Liver (tissue), 9 donors: ENCODE data around the gene UGT1A5. TPM values are rescaled to one million over a fixed set of nuclear protein-coding genes. Genes with fewer than 3 reads are reported as not detected.

Experiments used
- DNase-seq: peaks from one replicate; pipeline ENCODE4 v3.0.0-alpha.2; 2017; ENCODE audit warnings: low spot score
- H3K27ac ChIP-seq, 2 donors: one replicate each; pipeline ENCODE4 v1.7.0; 2013; ENCODE audit warnings: inconsistent platforms in 2 of 2, low read length in 2 of 2, control low read depth in 1 of 2, low read depth in 1 of 2, mild to moderate bottlenecking in 1 of 2
- H3K27me3 ChIP-seq, 4 donors: one replicate each; pipeline versions ENCODE4 v1.6.1 to v1.7.0; 2013; ENCODE audit warnings: low read length in 3 of 4, inconsistent platforms in 1 of 4, mild to moderate bottlenecking in 1 of 4, moderate library complexity in 1 of 4; ENCODE audit not compliant: control insufficient read depth in 4 of 4, insufficient read depth in 4 of 4
- H3K36me3 ChIP-seq, 4 donors: one replicate each; pipeline versions ENCODE4 v1.6.1 to v1.7.0; 2013; ENCODE audit warnings: low read length in 3 of 4, mild to moderate bottlenecking in 3 of 4, low read depth in 1 of 4, moderate library complexity in 1 of 4; ENCODE audit not compliant: control insufficient read depth in 4 of 4, insufficient read depth in 3 of 4
- H3K4me1 ChIP-seq, 4 donors: one replicate each; pipeline versions ENCODE4 v1.6.1 to v1.7.0; 2013; ENCODE audit warnings: low read length in 3 of 4, mild to moderate bottlenecking in 3 of 4, moderate library complexity in 1 of 4; ENCODE audit not compliant: control insufficient read depth in 4 of 4, insufficient read depth in 4 of 4
- H3K4me3 ChIP-seq, 3 donors: one replicate each; pipeline versions ENCODE4 v1.6.1 to v1.7.0; 2013; ENCODE audit warnings: low read length in 3 of 3, control low read depth in 1 of 3, low read depth in 1 of 3, mild to moderate bottlenecking in 1 of 3
- H3K9ac ChIP-seq, 2 donors: one replicate each; pipeline ENCODE4 v1.7.0; 2013; ENCODE audit warnings: low read length in 2 of 2, mild to moderate bottlenecking in 2 of 2, moderate library complexity in 2 of 2, control low read depth in 1 of 2, low read depth in 1 of 2
- H3K9me3 ChIP-seq, 4 donors: one replicate each; pipeline versions ENCODE4 v1.6.1 to v1.7.0; 2013; ENCODE audit warnings: low read length in 3 of 4; ENCODE audit not compliant: control insufficient read depth in 4 of 4
- ATF3 ChIP-seq: IDR thresholded peaks from 2 replicates; pipeline ENCODE4 v1.6.1; 2016; ENCODE audit warnings: antibody characterized with exemption
- CTCF ChIP-seq: fragments of 150-350 bp; IDR thresholded peaks from 2 replicates; pipeline ENCODE4 v1.5.1; 2017; ENCODE audit warnings: improper control_type of control experiment, low read depth, low read length; ENCODE audit not compliant: missing input control
- EGR1 ChIP-seq, 2 donors: IDR thresholded peaks; 2 replicates each; pipeline ENCODE4 v1.6.1; 2016 to 2018; ENCODE audit warnings: antibody characterized with exemption in 2 of 2, low read depth in 2 of 2
- FOXA1 ChIP-seq: IDR thresholded peaks from 2 replicates; pipeline ENCODE4 v1.6.1; 2016; ENCODE audit warnings: antibody characterized with exemption
- FOXA2 ChIP-seq: IDR thresholded peaks from 2 replicates; pipeline ENCODE4 v1.6.1; 2016; ENCODE audit warnings: antibody characterized with exemption
- GABPA ChIP-seq, 2 donors: IDR thresholded peaks in 1 of 2; conservative IDR thresholded peaks in 1 of 2; 2 replicates each; pipeline ENCODE4 v1.6.1; 2016; ENCODE audit warnings: antibody characterized with exemption in 2 of 2, mild to moderate bottlenecking in 1 of 2, moderate library complexity in 1 of 2
- HNF4A ChIP-seq, 2 donors: conservative IDR thresholded peaks; 2 replicates each; pipeline ENCODE4 v1.6.1; 2016; ENCODE audit warnings: antibody characterized with exemption in 2 of 2, mild to moderate bottlenecking in 2 of 2
- HNF4G ChIP-seq: IDR thresholded peaks from 2 replicates; pipeline ENCODE4 v1.6.1; 2016; ENCODE audit warnings: antibody characterized with exemption
- JUND ChIP-seq, 2 donors: IDR thresholded peaks; 2 replicates each; pipeline ENCODE4 v1.6.1; 2016; ENCODE audit warnings: antibody characterized with exemption in 2 of 2
- MAX ChIP-seq: IDR thresholded peaks from 2 replicates; pipeline ENCODE4 v1.6.1; 2016; ENCODE audit warnings: antibody characterized with exemption
- NR2F2 ChIP-seq: IDR thresholded peaks from 2 replicates; pipeline ENCODE4 v1.6.1; 2016; ENCODE audit warnings: antibody characterized with exemption
- RAD21 ChIP-seq, 2 donors: IDR thresholded peaks; 2 replicates each; pipeline ENCODE4 v1.6.1; 2016; ENCODE audit warnings: antibody characterized with exemption in 2 of 2, mild to moderate bottlenecking in 2 of 2
- REST ChIP-seq: IDR thresholded peaks from 2 replicates; pipeline ENCODE4 v1.6.1; 2016; ENCODE audit warnings: antibody characterized with exemption, mild to moderate bottlenecking
- RXRA ChIP-seq, 2 donors: IDR thresholded peaks; 2 replicates each; pipeline ENCODE4 v1.6.1; 2017 to 2018; ENCODE audit warnings: antibody characterized with exemption in 2 of 2, mild to moderate bottlenecking in 1 of 2
- SP1 ChIP-seq: IDR thresholded peaks from 2 replicates; pipeline ENCODE4 v1.6.1; 2018; ENCODE audit warnings: antibody characterized with exemption, mild to moderate bottlenecking
- TAF1 ChIP-seq: conservative IDR thresholded peaks from 2 replicates; pipeline ENCODE4 v1.6.1; 2016; ENCODE audit warnings: antibody characterized with exemption, mild to moderate bottlenecking
- YY1 ChIP-seq: IDR thresholded peaks from 2 replicates; pipeline ENCODE4 v1.6.1; 2016; ENCODE audit warnings: antibody characterized with exemption, mild to moderate bottlenecking
- ZBTB33 ChIP-seq: IDR thresholded peaks from 2 replicates; pipeline ENCODE4 v1.6.1; 2016; ENCODE audit warnings: antibody characterized with exemption
- WGBS: extraction: QIAGEN DNeasy Blood & Tissue Kit; methylation state at CpG from one replicate; pipeline ENCODE4 v1.1.7; 2013; 5-methylcytosine and 5-hydroxymethylcytosine counted together
- polyA plus RNA-seq, 2 donors: library from polyadenylated mRNA; stranded (reverse) in 1 of 2; unstranded in 1 of 2; fragments of 200-250 nt in 1 of 2; fragments of >200 nt in 1 of 2; fragmentation: Nextera tagmentation in 1 of 2; extraction: Ambion mirVana in 1 of 2; gene quantifications; one replicate each; pipeline versions ENCODE4 v1.2.1 to v1.2.3, GENCODE V29; 2013 to 2015
- total RNA-seq, 2 donors: library from RNA; depleted of rRNA; stranded (reverse); fragments of >200 nt; gene quantifications; one replicate each; pipeline ENCODE4 v1.2.3, GENCODE V29; 2014
- donor health status: healthy.
- donor health status: healthy.
- donor health status: healthy.
- donor health status: healthy.
- donor health status: healthy.

The UGT1A5 gene
- total and polyA plus RNA-seq, 4 donors, result 0.14 to 1.8 (median 1.6) TPM; not detected in 1

- peaks cover 19 to 54% (median 32%) of the 10 kb centered on the region in 4 donors for H3K4me1 ChIP-seq
- no peak for DNase-seq
- H3K9me3 ChIP-seq, result no peaks in the 10 kb centered on the region
- no peaks in the 10 kb centered on the region for H3K27me3 ChIP-seq
- H3K36me3 ChIP-seq, result no peaks in the 10 kb centered on the region
- H3K9ac ChIP-seq, result no peak overlapping the region
- no peak for TF ChIP-seq RXRA (IDR thresholded peaks at IDR 0.05)
- TF ChIP-seq GABPA (IDR thresholded peaks at IDR 0.05 in 1 of 2, conservative IDR thresholded peaks at IDR 0.05 in 1 of 2), result no peak
- no peak for TF ChIP-seq REST
- TF ChIP-seq JUND (IDR thresholded peaks at IDR 0.05), result no peak
- no peak for TF ChIP-seq YY1
- TF ChIP-seq EGR1 (IDR thresholded peaks at IDR 0.05; ENCODE audit: low read depth in 2 of 2), result no peak
- TF ChIP-seq FOXA1, result no peak
- no peak for TF ChIP-seq CTCF
- no peak for TF ChIP-seq HNF4A (conservative IDR thresholded peaks at IDR 0.05)
- TF ChIP-seq NR2F2, result no peak
- TF ChIP-seq SP1, result no peak
- no peak for TF ChIP-seq ATF3
- TF ChIP-seq TAF1, result no peak
- no peak for TF ChIP-seq RAD21 (IDR thresholded peaks at IDR 0.05)
- no peak for TF ChIP-seq HNF4G
- WGBS, result 39% methylated on average over 3 of the region's 3 CpGs
- no peak overlapping the region for H3K4me3 ChIP-seq
- H3K27ac ChIP-seq, result no peak overlapping the region
Observed at GRCh38 chr2:233702238-233702637, 10.5 kb upstream of the UGT1A5 start.

- H3K9me3 ChIP-seq, result no peaks in the 10 kb centered on the region
- no peaks in the 10 kb centered on the region for H3K27me3 ChIP-seq
- H3K36me3 ChIP-seq, result no peaks in the 10 kb centered on the region
- H3K27ac ChIP-seq, result peak overlapping the region; percentile 80 to 87
- DNase-seq, result no peak
- no peak overlapping the region for H3K4me3 ChIP-seq
- WGBS, result 27% methylated on average over 4 of the region's 4 CpGs
- peak overlapping the region in 1 of 2 donors; percentile 16 for H3K9ac ChIP-seq
- H3K4me1 ChIP-seq, result peaks cover 18 to 34% (median 24%) of the 10 kb centered on the region in 4 donors
- TF ChIP-seq HNF4G (peak; percentile 56), MAX (peak; percentile 78), RXRA (IDR thresholded peaks at IDR 0.05) (peak; percentile 93 to 99), HNF4A (conservative IDR thresholded peaks at IDR 0.05) (peak; percentile 89 to 92), JUND (IDR thresholded peaks at IDR 0.05) (peak in 1 of 2 donors; percentile 64), RAD21 (IDR thresholded peaks at IDR 0.05) (peak; percentile 63 to 72), SP1 (peak; percentile 94), EGR1 (IDR thresholded peaks at IDR 0.05; ENCODE audit: low read depth in 2 of 2) (peak in 1 of 2 donors; percentile 81), ZBTB33 (peak; percentile 85), TAF1 (no peak), ATF3 (peak; percentile 58), NR2F2 (peak; percentile 29), FOXA2 (peak; percentile 78), CTCF (no peak)
Observed at GRCh38 chr2:233705911-233706506, 6.7 kb upstream of the UGT1A5 start.
